HG03039 (cell line): ENCODE data around the gene AP3D1.
"Not testable (repeated sequence)": the region's sequence is repeated elsewhere in the genome, so short reads cannot be mapped to it uniquely, and the experiment has no call there.

Experiments used
- ATAC-seq: cut with Tn5 transposase; IDR thresholded peaks from one replicate; pipeline ENCODE4 v1.9.1; 2021; ENCODE audit warnings: mild to moderate bottlenecking, moderate library complexity; ENCODE audit not compliant: unreplicated experiment

Gene AP3D1

GRCh38 chr19:2091926-2092525, 59.3 kb downstream of the AP3D1 start:
- not testable (repeated sequence) for ATAC-seq

GRCh38 chr19:2089727-2090053, 61.7 kb downstream of the AP3D1 start:
- ATAC-seq = no peak

GRCh38 chr19:2089001-2089711, 62.2 kb downstream of the AP3D1 start:
- no peak for ATAC-seq

- ATAC-seq = no peak
Observed at GRCh38 chr19:2087621-2088100, 63.7 kb downstream of the AP3D1 start.

- not testable (repeated sequence) for ATAC-seq
Observed at GRCh38 chr19:2086695-2087620, 64.4 kb downstream of the AP3D1 start.

- ATAC-seq = no peak
Observed at GRCh38 chr19:2084993-2085720, 66.2 kb downstream of the AP3D1 start.

GRCh38 chr19:2083174-2083854, 68.1 kb downstream of the AP3D1 start:
- ATAC-seq = no peak

- no peak for ATAC-seq
Observed at GRCh38 chr19:2081873-2082810, 69.2 kb downstream of the AP3D1 start.

- ATAC-seq = no peak
Observed at GRCh38 chr19:2080336-2080988, 70.9 kb downstream of the AP3D1 start.

GRCh38 chr19:2079865-2080301, 71.5 kb downstream of the AP3D1 start:
- ATAC-seq = no peak

- no peak for ATAC-seq
Observed at GRCh38 chr19:2079076-2079864, 72.1 kb downstream of the AP3D1 start.

- ATAC-seq = no peak
Observed at GRCh38 chr19:2077833-2078619, 73.3 kb downstream of the AP3D1 start.

- ATAC-seq = no peak
Observed at GRCh38 chr19:2077398-2077797, 74.0 kb downstream of the AP3D1 start.

- ATAC-seq = no peak
Observed at GRCh38 chr19:2076526-2076944, 74.8 kb downstream of the AP3D1 start.

GRCh38 chr19:2072757-2073551, 78.4 kb downstream of the AP3D1 start:
- no peak for ATAC-seq

- ATAC-seq = no peak
Observed at GRCh38 chr19:2070986-2071673, 80.2 kb downstream of the AP3D1 start.
